HEK293 (cell line): ENCODE data around the gene KLF2.

Experiments
- PRDM1 ChIP-seq: fragments of 450-650 bp; formaldehyde crosslinking; IDR thresholded peaks from 2 replicates; pipeline ENCODE4; 2016; ENCODE audit warnings: missing biosample characterization, missing genetic modification characterization
- REPIN1 ChIP-seq: fragments of 450-650 bp; formaldehyde crosslinking; IDR thresholded peaks from 2 replicates; pipeline ENCODE4 v1.5.1; 2017; ENCODE audit warnings: missing biosample characterization, missing genetic modification characterization, low read depth
- SP2 ChIP-seq: fragments of 450-650 bp; formaldehyde crosslinking; IDR thresholded peaks from 2 replicates; pipeline ENCODE4 v1.5.1; 2016; ENCODE audit warnings: missing biosample characterization, missing genetic modification characterization
- ZBTB1 ChIP-seq: fragments of 450-650 bp; formaldehyde crosslinking; IDR thresholded peaks from 2 replicates; pipeline ENCODE4 v1.5.1; 2016; ENCODE audit warnings: missing biosample characterization, missing genetic modification characterization
- ZBTB20 ChIP-seq: fragments of 450-650 bp; formaldehyde crosslinking; IDR thresholded peaks from 2 replicates; pipeline ENCODE4 v1.5.1; 2016; ENCODE audit warnings: missing biosample characterization, missing genetic modification characterization
- ZBTB7A ChIP-seq: fragments of 450-650 bp; formaldehyde crosslinking; IDR thresholded peaks from 2 replicates; pipeline ENCODE4 v1.5.1; 2016; ENCODE audit warnings: low read depth, missing biosample characterization, missing genetic modification characterization
- ZNF121 ChIP-seq: fragments of 450-650 bp; formaldehyde crosslinking; IDR thresholded peaks from 2 replicates; pipeline ENCODE4 v1.5.1; 2016; ENCODE audit warnings: missing biosample characterization, missing genetic modification characterization
- ZNF146 ChIP-seq: fragments of 450-650 bp; formaldehyde crosslinking; IDR thresholded peaks from 2 replicates; pipeline ENCODE4 v1.5.1; 2016; ENCODE audit warnings: missing biosample characterization, missing genetic modification characterization
- ZNF274 ChIP-seq, 2 experiments: fragments of 200-500 bp in 1 of 2; fragments of 450-650 bp in 1 of 2; sonication (Bioruptor generic) in 1 of 2; formaldehyde crosslinking in 1 of 2; IDR thresholded peaks; 2 replicates each; pipeline versions ENCODE4 v1.5.1 to v1.6.1; 2014 to 2016; ENCODE audit warnings: borderline replicate concordance in 1 of 2, inconsistent platforms in 1 of 2, low read length in 1 of 2, missing biosample characterization in 1 of 2, missing genetic modification characterization in 1 of 2
- ZNF558 ChIP-seq: fragments of 450-650 bp; formaldehyde crosslinking; IDR thresholded peaks from 2 replicates; pipeline ENCODE4 v1.5.1; 2016; ENCODE audit warnings: missing biosample characterization, missing genetic modification characterization
- TF ChIP-seq, protein P1 (sequence below): fragments of 450-650 bp; formaldehyde crosslinking; IDR thresholded peaks from 2 replicates; pipeline ENCODE4 v1.5.1; 2016; ENCODE audit warnings: missing biosample characterization, missing genetic modification characterization
- TF ChIP-seq, protein P2 (sequence below): sonication (generic); formaldehyde crosslinking; IDR thresholded peaks from 2 replicates; pipeline ENCODE4 v1.8.1; 2022; ENCODE audit warnings: mild to moderate bottlenecking, moderate library complexity, missing genetic modification reagents
- TF ChIP-seq, protein P3 (sequence below): fragments of 450-650 bp; formaldehyde crosslinking; IDR thresholded peaks from 2 replicates; pipeline ENCODE4 v1.5.1; 2016; ENCODE audit warnings: missing biosample characterization, missing genetic modification characterization
- TF ChIP-seq, protein P4 (sequence below): fragments of 450-650 bp; formaldehyde crosslinking; IDR thresholded peaks from 2 replicates; pipeline ENCODE4 v1.5.1; 2016; ENCODE audit warnings: missing biosample characterization, missing genetic modification characterization

DNA sequence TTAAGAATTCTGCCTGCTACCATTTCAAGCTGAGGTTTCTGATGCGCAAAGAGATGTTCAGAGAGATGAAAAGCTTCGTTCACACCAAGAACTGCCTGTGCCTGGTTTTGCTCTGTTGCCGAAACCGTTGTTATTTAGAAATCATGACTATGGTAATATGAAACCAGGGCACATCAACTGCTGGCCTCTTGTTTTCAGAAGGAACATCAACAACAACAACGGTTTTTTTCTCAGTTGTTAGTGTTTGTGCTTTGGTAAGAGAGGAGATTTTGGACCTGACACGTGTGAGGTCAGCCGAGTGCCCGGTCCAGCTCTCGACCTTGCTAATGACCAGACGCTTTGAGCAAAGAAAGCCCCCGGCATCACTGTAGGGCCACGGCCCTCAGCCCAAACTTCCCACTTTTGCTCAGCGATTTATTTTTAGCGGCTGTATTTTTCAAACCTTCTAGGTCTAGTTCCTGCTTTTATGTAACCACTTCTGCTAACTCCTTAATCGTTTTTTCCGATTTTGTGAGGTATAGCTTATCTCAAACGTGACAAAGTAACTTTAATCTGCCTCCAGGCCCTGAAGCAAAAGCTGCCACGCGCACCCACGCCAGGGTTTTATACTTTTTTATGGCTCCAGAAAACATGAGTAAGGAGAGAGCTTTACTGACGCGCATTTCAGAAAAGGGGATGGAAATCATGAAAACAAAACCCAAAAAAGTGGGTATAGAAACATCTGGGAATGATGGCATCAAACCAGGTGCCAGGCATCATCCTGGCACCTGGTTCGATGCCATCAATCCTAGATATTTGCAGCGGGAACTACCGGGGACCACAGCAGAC lies 42.0 kb downstream of the KLF2 start:
- TF ChIP-seq, protein P1, sequence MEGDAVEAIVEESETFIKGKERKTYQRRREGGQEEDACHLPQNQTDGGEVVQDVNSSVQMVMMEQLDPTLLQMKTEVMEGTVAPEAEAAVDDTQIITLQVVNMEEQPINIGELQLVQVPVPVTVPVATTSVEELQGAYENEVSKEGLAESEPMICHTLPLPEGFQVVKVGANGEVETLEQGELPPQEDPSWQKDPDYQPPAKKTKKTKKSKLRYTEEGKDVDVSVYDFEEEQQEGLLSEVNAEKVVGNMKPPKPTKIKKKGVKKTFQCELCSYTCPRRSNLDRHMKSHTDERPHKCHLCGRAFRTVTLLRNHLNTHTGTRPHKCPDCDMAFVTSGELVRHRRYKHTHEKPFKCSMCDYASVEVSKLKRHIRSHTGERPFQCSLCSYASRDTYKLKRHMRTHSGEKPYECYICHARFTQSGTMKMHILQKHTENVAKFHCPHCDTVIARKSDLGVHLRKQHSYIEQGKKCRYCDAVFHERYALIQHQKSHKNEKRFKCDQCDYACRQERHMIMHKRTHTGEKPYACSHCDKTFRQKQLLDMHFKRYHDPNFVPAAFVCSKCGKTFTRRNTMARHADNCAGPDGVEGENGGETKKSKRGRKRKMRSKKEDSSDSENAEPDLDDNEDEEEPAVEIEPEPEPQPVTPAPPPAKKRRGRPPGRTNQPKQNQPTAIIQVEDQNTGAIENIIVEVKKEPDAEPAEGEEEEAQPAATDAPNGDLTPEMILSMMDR (tag by site-specific recombination), result no peak
- TF ChIP-seq ZNF121 (tag by site-specific recombination) (no peak), ZNF558 (tag by site-specific recombination) (no peak), SP2 (tag by site-specific recombination) (no peak), ZBTB20 (tag by site-specific recombination) (no peak), ZBTB1 (tag by site-specific recombination) (no peak), ZNF274 (IDR thresholded peaks at IDR 0.05; ENCODE audit: low read length) (no peak), ZNF274 (tag by site-specific recombination; IDR thresholded peaks at IDR 0.05; ENCODE audit: borderline replicate concordance) (no peak), ZBTB7A (tag by site-specific recombination) (no peak), REPIN1 (tag by site-specific recombination) (no peak), ZNF146 (no peak), PRDM1 (tag by site-specific recombination) (no peak)
- TF ChIP-seq, protein P2, sequence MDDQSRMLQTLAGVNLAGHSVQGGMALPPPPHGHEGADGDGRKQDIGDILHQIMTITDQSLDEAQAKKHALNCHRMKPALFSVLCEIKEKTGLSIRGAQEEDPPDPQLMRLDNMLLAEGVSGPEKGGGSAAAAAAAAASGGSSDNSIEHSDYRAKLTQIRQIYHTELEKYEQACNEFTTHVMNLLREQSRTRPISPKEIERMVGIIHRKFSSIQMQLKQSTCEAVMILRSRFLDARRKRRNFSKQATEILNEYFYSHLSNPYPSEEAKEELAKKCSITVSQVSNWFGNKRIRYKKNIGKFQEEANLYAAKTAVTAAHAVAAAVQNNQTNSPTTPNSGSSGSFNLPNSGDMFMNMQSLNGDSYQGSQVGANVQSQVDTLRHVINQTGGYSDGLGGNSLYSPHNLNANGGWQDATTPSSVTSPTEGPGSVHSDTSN (CRISPR knock-in tag), result no peak
- TF ChIP-seq, protein P3, sequence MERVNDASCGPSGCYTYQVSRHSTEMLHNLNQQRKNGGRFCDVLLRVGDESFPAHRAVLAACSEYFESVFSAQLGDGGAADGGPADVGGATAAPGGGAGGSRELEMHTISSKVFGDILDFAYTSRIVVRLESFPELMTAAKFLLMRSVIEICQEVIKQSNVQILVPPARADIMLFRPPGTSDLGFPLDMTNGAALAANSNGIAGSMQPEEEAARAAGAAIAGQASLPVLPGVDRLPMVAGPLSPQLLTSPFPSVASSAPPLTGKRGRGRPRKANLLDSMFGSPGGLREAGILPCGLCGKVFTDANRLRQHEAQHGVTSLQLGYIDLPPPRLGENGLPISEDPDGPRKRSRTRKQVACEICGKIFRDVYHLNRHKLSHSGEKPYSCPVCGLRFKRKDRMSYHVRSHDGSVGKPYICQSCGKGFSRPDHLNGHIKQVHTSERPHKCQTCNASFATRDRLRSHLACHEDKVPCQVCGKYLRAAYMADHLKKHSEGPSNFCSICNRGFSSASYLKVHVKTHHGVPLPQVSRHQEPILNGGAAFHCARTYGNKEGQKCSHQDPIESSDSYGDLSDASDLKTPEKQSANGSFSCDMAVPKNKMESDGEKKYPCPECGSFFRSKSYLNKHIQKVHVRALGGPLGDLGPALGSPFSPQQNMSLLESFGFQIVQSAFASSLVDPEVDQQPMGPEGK, result no peak
- TF ChIP-seq, protein P4, sequence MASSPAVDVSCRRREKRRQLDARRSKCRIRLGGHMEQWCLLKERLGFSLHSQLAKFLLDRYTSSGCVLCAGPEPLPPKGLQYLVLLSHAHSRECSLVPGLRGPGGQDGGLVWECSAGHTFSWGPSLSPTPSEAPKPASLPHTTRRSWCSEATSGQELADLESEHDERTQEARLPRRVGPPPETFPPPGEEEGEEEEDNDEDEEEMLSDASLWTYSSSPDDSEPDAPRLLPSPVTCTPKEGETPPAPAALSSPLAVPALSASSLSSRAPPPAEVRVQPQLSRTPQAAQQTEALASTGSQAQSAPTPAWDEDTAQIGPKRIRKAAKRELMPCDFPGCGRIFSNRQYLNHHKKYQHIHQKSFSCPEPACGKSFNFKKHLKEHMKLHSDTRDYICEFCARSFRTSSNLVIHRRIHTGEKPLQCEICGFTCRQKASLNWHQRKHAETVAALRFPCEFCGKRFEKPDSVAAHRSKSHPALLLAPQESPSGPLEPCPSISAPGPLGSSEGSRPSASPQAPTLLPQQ (tag by site-specific recombination), result no peak
